GM18870 (cell line): ENCODE data around the gene NPIPA1.
"Not testable (repeated sequence)": the region's sequence is repeated elsewhere in the genome, so short reads cannot be mapped to it uniquely, and the experiment has no call there.

ENCODE experiments used
- ATAC-seq: cut with Tn5 transposase; IDR thresholded peaks from one replicate; pipeline ENCODE4 v1.9.1; 2021; ENCODE audit warnings: moderate library complexity; ENCODE audit not compliant: unreplicated experiment

NPIPA1 gene

GRCh38 chr16:14975418-14976194, 38.4 kb downstream of the NPIPA1 start:
- ATAC-seq: peak; percentile 7

GRCh38 chr16:14976971-14977736, 39.9 kb downstream of the NPIPA1 start:
- not testable (repeated sequence) for ATAC-seq

- not testable (repeated sequence) for ATAC-seq
Observed at GRCh38 chr16:14978281-14978680, 41.0 kb downstream of the NPIPA1 start.

- ATAC-seq: not testable (repeated sequence)
Observed at GRCh38 chr16:14978908-14979307, 41.7 kb downstream of the NPIPA1 start.

GRCh38 chr16:14981234-14981633, 44.0 kb downstream of the NPIPA1 start:
- not testable (repeated sequence) for ATAC-seq

- ATAC-seq: not testable (repeated sequence)
Observed at GRCh38 chr16:14982521-14982920, 45.3 kb downstream of the NPIPA1 start.

- ATAC-seq: not testable (repeated sequence)
Observed at GRCh38 chr16:14988092-14988491, 50.8 kb downstream of the NPIPA1 start.

- not testable (repeated sequence) for ATAC-seq
Observed at GRCh38 chr16:14988661-14989191, 51.5 kb downstream of the NPIPA1 start.

GRCh38 chr16:14989291-14990281, 52.3 kb downstream of the NPIPA1 start:
- not testable (repeated sequence) for ATAC-seq

- ATAC-seq: not testable (repeated sequence)
Observed at GRCh38 chr16:14993277-14994151, 56.3 kb downstream of the NPIPA1 start.

- not testable (repeated sequence) for ATAC-seq
Observed at GRCh38 chr16:14996702-14997101, 59.5 kb downstream of the NPIPA1 start.

GRCh38 chr16:14998300-14998699, 61.1 kb downstream of the NPIPA1 start:
- not testable (repeated sequence) for ATAC-seq

- not testable (repeated sequence) for ATAC-seq
Observed at GRCh38 chr16:14999845-15000244, 62.6 kb downstream of the NPIPA1 start.
